Neuronal stem cell (in vitro differentiated cells): ENCODE data around the gene ACSS1.
A peak's percentile ranks its signal among the peaks of the same experiment; 100 is the strongest.

Source experiments
- DNase-seq: peaks from one replicate; pipeline ENCODE4 v3.0.0-alpha.2; 2013; ENCODE audit warnings: low spot score
- H2AFZ ChIP-seq: one replicate; pipeline ENCODE4 v1.6.1; 2013; ENCODE audit warnings: mild to moderate bottlenecking, low read length, inconsistent platforms
- H2AK5ac ChIP-seq: 2 replicates; pipeline ENCODE4 v1.6.1; 2013; ENCODE audit warnings: low read depth, mild to moderate bottlenecking, inconsistent platforms, low read length, moderate library complexity, mixed read lengths
- H2BK120ac ChIP-seq: 2 replicates; pipeline ENCODE4 v1.6.1; 2013; ENCODE audit warnings: low read depth, mild to moderate bottlenecking, inconsistent platforms, low read length, moderate library complexity, mixed read lengths
- H2BK12ac ChIP-seq: one replicate; pipeline ENCODE4 v1.6.1; 2013; ENCODE audit warnings: low read length, inconsistent platforms
- H2BK15ac ChIP-seq: 2 replicates; pipeline ENCODE4 v1.6.1; 2013; ENCODE audit warnings: mild to moderate bottlenecking, low read length, inconsistent platforms, mixed read lengths
- H2BK5ac ChIP-seq: one replicate; pipeline ENCODE4 v1.6.1; 2013; ENCODE audit warnings: inconsistent platforms, mild to moderate bottlenecking, low read length, moderate library complexity
- H3K14ac ChIP-seq: one replicate; pipeline ENCODE4 v1.6.1; 2013; ENCODE audit warnings: low read length, inconsistent platforms
- H3K18ac ChIP-seq: 2 replicates; pipeline ENCODE4 v1.6.1; 2013; ENCODE audit warnings: low read length, inconsistent platforms
- H3K23ac ChIP-seq: 2 replicates; pipeline ENCODE4 v1.6.1; 2013; ENCODE audit warnings: low read depth, mild to moderate bottlenecking, mixed read lengths, low read length, inconsistent platforms; ENCODE audit not compliant: poor library complexity
- H3K27ac ChIP-seq: replicated peaks from 3 replicates; pipeline ENCODE4 v1.5.1; 2013; ENCODE audit warnings: low read length, inconsistent platforms
- H3K27me3 ChIP-seq, 3 experiments: 2 replicates each; pipeline ENCODE4 v1.6.1; 2013; ENCODE audit warnings: low read length in 3 of 3, mild to moderate bottlenecking in 2 of 3, inconsistent platforms in 1 of 3, low read depth in 1 of 3, mixed read lengths in 1 of 3, moderate library complexity in 1 of 3; ENCODE audit not compliant: control insufficient read depth in 3 of 3, insufficient read depth in 3 of 3
- H3K36me3 ChIP-seq, 2 donors: replicated peaks in 1 of 2; 2 replicates each; pipeline ENCODE4 v1.6.1; 2013; ENCODE audit warnings: low read length in 2 of 2; ENCODE audit not compliant: control insufficient read depth in 2 of 2, insufficient read depth in 2 of 2
- H3K4ac ChIP-seq: 2 replicates; pipeline ENCODE4 v1.6.1; 2013; ENCODE audit warnings: inconsistent platforms, mild to moderate bottlenecking, low read length, moderate library complexity
- H3K4me1 ChIP-seq, 2 donors: 1 replicate in 1 of 2; 2 replicates in 1 of 2; pipeline ENCODE4 v1.6.1; 2013; ENCODE audit warnings: low read length in 2 of 2, low read depth in 1 of 2; ENCODE audit not compliant: control insufficient read depth in 2 of 2, insufficient read depth in 1 of 2
- H3K4me2 ChIP-seq: one replicate; pipeline ENCODE4 v1.6.1; 2013; ENCODE audit warnings: mild to moderate bottlenecking, low read length, inconsistent platforms; ENCODE audit not compliant: insufficient read depth, poor library complexity, severe bottlenecking
- H3K4me3 ChIP-seq, 2 donors: 2 replicates each; pipeline ENCODE4 v1.5.1; 2013; ENCODE audit warnings: low read length in 2 of 2, mild to moderate bottlenecking in 2 of 2, inconsistent platforms in 1 of 2, moderate library complexity in 1 of 2
- H3K79me1 ChIP-seq: one replicate; pipeline ENCODE4 v1.6.1; 2013; ENCODE audit warnings: low read depth, mild to moderate bottlenecking, inconsistent platforms, low read length, moderate library complexity
- H3K9ac ChIP-seq: one replicate; pipeline ENCODE4 v1.6.1; 2013; ENCODE audit warnings: mild to moderate bottlenecking, low read depth, low read length, inconsistent platforms; ENCODE audit not compliant: poor library complexity
- H3K9me3 ChIP-seq, 2 donors: replicated peaks in 1 of 2; 2 replicates each; pipeline versions ENCODE3 to v1.6.1; 2013; ENCODE audit warnings: low read length in 2 of 2, mild to moderate bottlenecking in 2 of 2, inconsistent platforms in 1 of 2, low read depth in 1 of 2, mixed read lengths in 1 of 2, moderate library complexity in 1 of 2; ENCODE audit not compliant: control insufficient read depth in 2 of 2, insufficient read depth in 1 of 2
- H4K8ac ChIP-seq: one replicate; pipeline ENCODE4 v1.6.1; 2013; ENCODE audit warnings: low read depth, mild to moderate bottlenecking, inconsistent platforms, low read length, moderate library complexity
- H4K91ac ChIP-seq: one replicate; pipeline ENCODE4 v1.6.1; 2013; ENCODE audit warnings: low read length, low read depth, mild to moderate bottlenecking, inconsistent platforms; ENCODE audit not compliant: poor library complexity
- WGBS, 2 donors: extraction: QIAGEN DNeasy Blood & Tissue Kit; methylation state at CpG; one replicate each; pipeline ENCODE4 v1.1.7; 2013; ENCODE audit warnings: missing lambda C conversion rate in 2 of 2, mixed read lengths in 1 of 2; ENCODE audit not compliant: insufficient read length in 2 of 2, insufficient replicate concordance in 1 of 2; ENCODE audit errors: extremely low coverage in 2 of 2; 5-methylcytosine and 5-hydroxymethylcytosine counted together

The ACSS1 gene

GRCh38 chr20:25050501-25051350 lies 7.2 kb downstream of the ACSS1 start:
- Histone ChIP-seq H3K4me3 (no peak overlapping the region), H3K27me3 (peaks cover 0 to 65% (median 7%) of the 10 kb centered on the region in 3 experiments), H4K8ac (no peak overlapping the region), H4K91ac (no peak overlapping the region), H3K79me1 (no peaks in the 10 kb centered on the region), H3K14ac (peak overlapping the region; percentile 73), H2BK5ac (no peak overlapping the region), H2BK15ac (no peak overlapping the region), H3K4ac (no peak overlapping the region), H2BK12ac (peak overlapping the region; percentile 14), H2BK120ac (no peak overlapping the region), H3K27ac (no peak overlapping the region), H3K23ac (peak overlapping the region; percentile 31), H2AFZ (no peak overlapping the region), H3K36me3 (no peaks in the 10 kb centered on the region), H3K18ac (peak overlapping the region; percentile 60), H3K9ac (no peak overlapping the region), H3K4me2 (no peak overlapping the region), H2AK5ac (peak overlapping the region; percentile 50), H3K4me1 (peaks cover 0 to 2% of the 10 kb centered on the region in 2 donors), H3K9me3 (no peaks in the 10 kb centered on the region)
- WGBS, 2 donors, result no CpG with 5 or more reads among the region's 17 CpGs
- no peak for DNase-seq

DNA sequence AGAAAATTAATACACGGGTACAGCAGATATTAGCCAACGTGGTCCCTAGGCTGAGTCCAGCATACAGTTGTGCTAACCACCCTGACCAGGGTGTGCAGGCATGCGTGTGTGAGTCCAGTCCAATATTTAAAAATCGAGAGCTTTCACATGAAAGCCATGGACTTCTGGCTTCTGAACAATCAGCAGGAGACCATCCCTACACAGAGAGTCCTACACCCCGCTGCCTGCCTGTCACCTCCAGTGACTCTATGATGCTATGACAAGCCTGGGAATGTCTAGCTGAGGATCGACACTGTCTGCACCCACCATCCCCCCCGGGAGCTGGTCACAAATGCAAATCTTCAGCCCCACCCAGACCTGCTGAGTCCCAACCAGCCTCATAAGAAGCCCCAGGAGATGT lies 7.9 kb downstream of the ACSS1 start:
- no peak overlapping the region for H3K18ac ChIP-seq
- H3K36me3 ChIP-seq, result no peaks in the 10 kb centered on the region
- no peak for DNase-seq
- no peak overlapping the region for H3K4me3 ChIP-seq
- H3K79me1 ChIP-seq, result no peaks in the 10 kb centered on the region
- no peak overlapping the region for H3K9ac ChIP-seq
- no peak overlapping the region for H3K27ac ChIP-seq
- no peaks in the 10 kb centered on the region for H3K9me3 ChIP-seq
- no peak overlapping the region for H3K4ac ChIP-seq
- no peak overlapping the region for H2AFZ ChIP-seq
- no peak overlapping the region for H4K8ac ChIP-seq
- H2BK5ac ChIP-seq, result no peak overlapping the region
- H2BK120ac ChIP-seq, result no peak overlapping the region
- no peak overlapping the region for H3K14ac ChIP-seq
- no CpG with 5 or more reads among the region's 7 CpGs for WGBS, 2 donors
- no peak overlapping the region for H2BK15ac ChIP-seq
- H3K23ac ChIP-seq, result no peak overlapping the region
- peaks cover 0 to 64% (median 4%) of the 10 kb centered on the region in 3 experiments for H3K27me3 ChIP-seq
- no peak overlapping the region for H4K91ac ChIP-seq
- H3K4me1 ChIP-seq, result peaks cover 0 to 2% of the 10 kb centered on the region in 2 donors
- H3K4me2 ChIP-seq, result no peak overlapping the region
- no peak overlapping the region for H2BK12ac ChIP-seq
- H2AK5ac ChIP-seq, result no peak overlapping the region

- H3K4me3 ChIP-seq, result no peak overlapping the region
- no peak overlapping the region for H3K27ac ChIP-seq
- H3K9me3 ChIP-seq, result no peaks in the 10 kb centered on the region
- H2BK120ac ChIP-seq, result no peak overlapping the region
- H3K27me3 ChIP-seq, result peaks cover 0 to 64% (median 2%) of the 10 kb centered on the region in 3 experiments
- DNase-seq, result no peak
- H3K23ac ChIP-seq, result no peak overlapping the region
- no peak overlapping the region for H3K9ac ChIP-seq
- no CpG with 5 or more reads among the region's 16 CpGs for WGBS, 2 donors
- no peak overlapping the region for H2BK15ac ChIP-seq
- H3K18ac ChIP-seq, result no peak overlapping the region
- no peak overlapping the region for H3K4ac ChIP-seq
- no peak overlapping the region for H2BK12ac ChIP-seq
- H3K36me3 ChIP-seq, result no peaks in the 10 kb centered on the region
- H3K4me1 ChIP-seq, result peaks cover 0 to 2% of the 10 kb centered on the region in 2 donors
- no peak overlapping the region for H4K91ac ChIP-seq
- no peaks in the 10 kb centered on the region for H3K79me1 ChIP-seq
- H2AFZ ChIP-seq, result no peak overlapping the region
- no peak overlapping the region for H2AK5ac ChIP-seq
- no peak overlapping the region for H4K8ac ChIP-seq
- H3K14ac ChIP-seq, result no peak overlapping the region
- no peak overlapping the region for H2BK5ac ChIP-seq
- no peak overlapping the region for H3K4me2 ChIP-seq
These were observed 8.5 kb downstream of the ACSS1 start for GRCh38 chr20:25049261-25050060.

DNA sequence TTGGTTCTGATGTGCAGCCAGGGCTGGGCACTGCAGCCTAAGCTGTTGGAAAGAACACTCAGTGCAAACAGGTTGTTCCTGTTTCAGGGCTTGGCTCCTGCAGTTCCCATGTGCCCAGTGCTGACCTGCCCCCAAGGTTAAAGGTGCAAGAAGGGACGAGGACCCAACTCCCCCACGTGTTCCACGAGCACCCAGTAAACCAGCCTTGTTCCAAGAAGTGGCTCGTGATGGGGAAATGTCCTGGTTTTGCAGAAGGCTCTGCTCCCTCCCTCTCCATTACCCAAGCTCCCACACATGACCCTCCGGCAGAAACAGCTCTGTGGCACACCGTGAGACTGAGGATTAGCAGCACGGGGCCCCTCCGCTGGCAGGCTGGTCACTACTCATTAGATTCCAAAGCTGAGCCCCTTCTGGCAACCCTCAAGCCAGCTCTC lies 9.4 kb downstream of the ACSS1 start:
- H2BK15ac ChIP-seq, result no peak overlapping the region
- no peaks in the 10 kb centered on the region for H3K9me3 ChIP-seq
- H2BK12ac ChIP-seq, result no peak overlapping the region
- H3K23ac ChIP-seq, result no peak overlapping the region
- no peak overlapping the region for H2AFZ ChIP-seq
- H3K27ac ChIP-seq, result no peak overlapping the region
- H2BK5ac ChIP-seq, result no peak overlapping the region
- H2BK120ac ChIP-seq, result no peak overlapping the region
- H4K8ac ChIP-seq, result no peak overlapping the region
- H3K9ac ChIP-seq, result no peak overlapping the region
- H3K4me3 ChIP-seq, result no peak overlapping the region
- no peak for DNase-seq
- no CpG with 5 or more reads among the region's 8 CpGs for WGBS, 2 donors
- no peak overlapping the region for H2AK5ac ChIP-seq
- peaks cover 0 to 62% (median 0%) of the 10 kb centered on the region in 3 experiments for H3K27me3 ChIP-seq
- no peaks in the 10 kb centered on the region for H3K79me1 ChIP-seq
- no peak overlapping the region for H3K18ac ChIP-seq
- H3K4ac ChIP-seq, result no peak overlapping the region
- H3K36me3 ChIP-seq, result no peaks in the 10 kb centered on the region
- H3K14ac ChIP-seq, result no peak overlapping the region
- peaks cover 0 to 2% of the 10 kb centered on the region in 2 donors for H3K4me1 ChIP-seq
- H3K4me2 ChIP-seq, result no peak overlapping the region
- H4K91ac ChIP-seq, result no peak overlapping the region
